ENCODE results near the gene TMEM169. TPM values are rescaled to one million over a fixed set of nuclear protein-coding genes. Genes with fewer than 3 reads are reported as not detected.
A peak's percentile ranks its signal among the peaks of the same experiment; 100 is the strongest.

The TMEM169 gene
- total and polyA plus RNA-seq, 9 of the 15 experiments (the other 6 are each of a cell fraction or from before 2014, with no cell fraction given) = 0.01 to 0.09 (median 0.04) TPM; not detected in 5

GRCh38 chr2:216056739-216057138 lies 25.0 kb upstream of the TMEM169 start:
- no peaks in the 10 kb centered on the region for H4K20me1 ChIP-seq (replicated peaks; ENCODE audit: control insufficient read depth, insufficient read depth, low read length)
- H3K4me2 ChIP-seq (ENCODE audit: insufficient read depth, low read length) = no peak overlapping the region
- no peaks in the 10 kb centered on the region for H3K27me3 ChIP-seq (ENCODE audit: control insufficient read depth in 2 of 2, insufficient read depth in 2 of 2, low read length in 2 of 2)
- no peak overlapping the region for H3K4me3 ChIP-seq
- no peaks in the 10 kb centered on the region for H3K36me3 ChIP-seq (ENCODE audit: control insufficient read depth, insufficient read depth, low read length)
- no peak overlapping the region for H3K9ac ChIP-seq (ENCODE audit: insufficient read depth in 1 of 2, low read depth in 2 of 2, low read length in 2 of 2)
- H3K4me1 ChIP-seq (replicated peaks in 1 of 2; ENCODE audit: control insufficient read depth in 2 of 2, insufficient read depth in 2 of 2, low read length in 2 of 2) = no peaks in the 10 kb centered on the region; a peak in 1 of 5 replicates
- ATAC-seq (no peak), FAIRE-seq (no peak), DNase-seq (ENCODE audit: extremely low read depth in 1 of 4, low spot score in 3 of 4) (no peak)
- no TSS peak for BruUV-seq (replicated peaks)
- no peak overlapping the region for H3K27ac ChIP-seq (ENCODE audit: extremely low read depth, low read depth, low read length)
- H3K79me2 ChIP-seq (ENCODE audit: control insufficient read depth, insufficient read depth, low read length) = no peaks in the 10 kb centered on the region
- TF ChIP-seq XRCC3 (IDR thresholded peaks at IDR 0.05) = no peak
- CTCF ChIA-PET (ENCODE audit: low intra/inter-chr PET ratio) = no interaction called here
- intact Hi-C loops (cut with micrococcal nuclease) (no loop called here), in situ Hi-C loops (cut with MboI) (no loop called here)
- WGBS (ENCODE audit: insufficient coverage, low coverage, missing lambda C conversion rate) = 30% methylated on average over 3 of the region's 3 CpGs
- no peak overlapping the region for H2AFZ ChIP-seq (ENCODE audit: low read depth, low read length)
- POLR2A ChIA-PET = no interaction called here
- H3K9me3 ChIP-seq (replicated peaks; ENCODE audit: control insufficient read depth, insufficient read depth, low read depth, low read length) = no peaks in the 10 kb centered on the region
- no peaks in the 10 kb centered on the region for H3K9me1 ChIP-seq (ENCODE audit: control insufficient read depth, insufficient read depth, low read length)

GRCh38 chr2:216057688-216058193 lies 24.0 kb upstream of the TMEM169 start:
- no peak for FAIRE-seq
- intact Hi-C loops (cut with micrococcal nuclease) = no loop called here

More at GRCh38 chr2:216057688-216058193, 24.0 kb upstream of the TMEM169 start:
- BruUV-seq (replicated peaks) = no TSS peak
- no peak overlapping the region for H2AFZ ChIP-seq (ENCODE audit: low read depth, low read length)
- ChIA-PET CTCF (ENCODE audit: low intra/inter-chr PET ratio) (no interaction called here), POLR2A (no interaction called here)
- 69% methylated on average over 7 of the region's 7 CpGs for WGBS (ENCODE audit: insufficient coverage, low coverage, missing lambda C conversion rate)
- DNase-seq (ENCODE audit: extremely low read depth in 1 of 4, low spot score in 3 of 4) (no peak), ATAC-seq (peak; percentile 29; the same call in 1 of the 3 replicates)
- no peak overlapping the region for H3K4me2 ChIP-seq (ENCODE audit: insufficient read depth, low read length)
- H3K9ac ChIP-seq (ENCODE audit: insufficient read depth in 1 of 2, low read depth in 2 of 2, low read length in 2 of 2) = peak overlapping the region in 1 of 2 experiments; percentile 58; a peak in 2 of 4 replicates
- peak; percentile 66 for TF ChIP-seq SPI1 (IDR thresholded peaks at IDR 0.05; ENCODE audit: borderline replicate concordance, low read depth, low read length)
- no peak for TF ChIP-seq KLF16 (IDR thresholded peaks at IDR 0.05)
- TF ChIP-seq RCOR1 (IDR thresholded peaks at IDR 0.05; ENCODE audit: borderline replicate concordance in 1 of 2, low read depth in 2 of 2, low read length in 2 of 2) = no peak
- H3K9me1 ChIP-seq (ENCODE audit: control insufficient read depth, insufficient read depth, low read length) = no peaks in the 10 kb centered on the region
- H3K27ac ChIP-seq (ENCODE audit: extremely low read depth, low read depth, low read length) = no peak overlapping the region
- no peaks in the 10 kb centered on the region for H3K27me3 ChIP-seq (ENCODE audit: control insufficient read depth in 2 of 2, insufficient read depth in 2 of 2, low read length in 2 of 2)
- no peaks in the 10 kb centered on the region for H3K9me3 ChIP-seq (replicated peaks; ENCODE audit: control insufficient read depth, insufficient read depth, low read depth, low read length)
- no peaks in the 10 kb centered on the region; a peak in 1 of 5 replicates for H3K4me1 ChIP-seq (replicated peaks in 1 of 2; ENCODE audit: control insufficient read depth in 2 of 2, insufficient read depth in 2 of 2, low read length in 2 of 2)
- H3K36me3 ChIP-seq (ENCODE audit: control insufficient read depth, insufficient read depth, low read length) = no peaks in the 10 kb centered on the region
- no peak overlapping the region for H3K4me3 ChIP-seq
- H4K20me1 ChIP-seq (replicated peaks; ENCODE audit: control insufficient read depth, insufficient read depth, low read length) = no peaks in the 10 kb centered on the region
- H3K79me2 ChIP-seq (ENCODE audit: control insufficient read depth, insufficient read depth, low read length) = no peaks in the 10 kb centered on the region
- in situ Hi-C loops (cut with MboI) = no loop called here

Data from K562 (cell line).